Subcutaneous adipose tissue (tissue), 4 donors: ENCODE results near the gene PRM3. TPM values are rescaled to one million over a fixed set of nuclear protein-coding genes. Genes with fewer than 3 reads are reported as not detected.

Experiments
- CTCF ChIP-seq: fragments of 450-650 bp; IDR thresholded peaks from one replicate; pipeline ENCODE4 v1.5.1; 2016; ENCODE audit warnings: low read depth, mild to moderate bottlenecking, control low read depth, antibody characterized with exemption, moderate library complexity
- total RNA-seq, 4 donors: library from RNA; depleted of rRNA; stranded (reverse); fragments of >200 nt; gene quantifications; one replicate each; pipeline ENCODE4 v1.1.0, GENCODE V29; 2016

PRM3 gene
- total RNA-seq, 4 donors from 2014 or later, result not detected

DNA sequence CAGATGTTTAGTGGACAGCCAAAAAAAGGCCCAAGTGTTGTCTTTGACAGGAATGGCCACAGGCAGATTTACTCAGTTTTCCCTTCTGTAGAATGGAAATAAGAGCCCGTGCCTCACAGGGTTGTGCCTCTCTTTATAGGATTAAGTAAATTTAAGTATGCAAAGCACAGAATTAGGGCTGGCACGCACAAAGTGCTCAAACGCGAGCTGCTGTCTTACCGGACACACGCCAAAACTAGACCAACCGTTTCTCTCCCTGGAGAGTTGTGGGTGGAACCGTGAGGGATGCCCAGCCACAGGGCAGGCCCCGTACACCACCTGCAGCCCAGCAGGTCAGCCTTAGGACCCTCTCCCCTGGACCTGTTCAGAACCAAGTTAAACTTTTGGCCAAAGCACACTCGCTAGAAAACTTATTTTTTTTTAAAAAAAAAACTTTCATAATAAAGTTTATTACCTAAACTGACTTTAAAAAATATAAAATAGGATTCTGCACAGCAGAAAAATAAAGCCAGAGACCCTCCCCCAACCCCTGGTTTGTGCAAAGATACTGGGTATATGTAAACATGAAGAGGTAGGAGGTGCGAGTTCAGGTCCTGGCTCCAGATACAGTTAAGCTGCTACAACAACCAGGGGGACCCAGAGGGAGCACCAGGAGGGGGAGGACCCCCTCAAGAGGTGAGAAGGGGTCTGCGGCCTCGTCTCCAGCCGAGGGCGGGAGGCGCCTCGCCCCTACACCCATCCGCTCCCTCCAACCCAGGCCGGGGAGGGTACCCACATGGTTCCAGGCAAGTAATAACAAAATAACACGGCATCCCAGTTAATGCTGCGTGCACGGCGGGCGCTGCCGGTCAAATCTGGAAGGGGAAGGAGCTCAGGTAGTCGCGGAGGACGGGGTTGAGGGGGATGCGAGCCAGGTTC, 19.2 kb downstream of the PRM3 start:
- no peak for TF ChIP-seq CTCF

- no peak for TF ChIP-seq CTCF
These were observed 20.1 kb downstream of the PRM3 start for GRCh38 chr16:11253009-11253994.

DNA sequence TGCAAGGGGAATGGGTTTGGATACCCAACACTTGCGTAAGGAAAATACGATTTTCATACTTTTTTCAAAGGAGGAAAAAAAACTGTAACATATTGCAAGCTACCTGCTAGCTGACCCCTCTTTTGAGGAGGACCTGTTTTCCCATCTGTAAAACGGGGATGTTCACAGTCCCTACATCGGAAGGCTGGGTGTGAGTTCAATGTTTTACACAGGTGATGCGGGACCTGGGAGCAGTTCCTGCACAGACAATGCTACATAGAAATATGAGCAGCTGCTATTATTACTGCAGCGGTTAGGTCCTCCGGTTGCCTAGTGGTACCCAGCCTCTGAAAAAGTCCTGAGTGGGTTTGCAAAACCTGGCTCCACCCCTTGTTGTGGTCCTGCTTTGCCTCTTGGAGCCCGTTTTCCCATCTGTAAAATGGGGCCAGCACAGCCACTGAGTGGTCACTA, 20.9 kb downstream of the PRM3 start:
- TF ChIP-seq CTCF, result no peak

- no peak for TF ChIP-seq CTCF
These were observed 21.6 kb downstream of the PRM3 start for GRCh38 chr16:11251525-11252481.

DNA sequence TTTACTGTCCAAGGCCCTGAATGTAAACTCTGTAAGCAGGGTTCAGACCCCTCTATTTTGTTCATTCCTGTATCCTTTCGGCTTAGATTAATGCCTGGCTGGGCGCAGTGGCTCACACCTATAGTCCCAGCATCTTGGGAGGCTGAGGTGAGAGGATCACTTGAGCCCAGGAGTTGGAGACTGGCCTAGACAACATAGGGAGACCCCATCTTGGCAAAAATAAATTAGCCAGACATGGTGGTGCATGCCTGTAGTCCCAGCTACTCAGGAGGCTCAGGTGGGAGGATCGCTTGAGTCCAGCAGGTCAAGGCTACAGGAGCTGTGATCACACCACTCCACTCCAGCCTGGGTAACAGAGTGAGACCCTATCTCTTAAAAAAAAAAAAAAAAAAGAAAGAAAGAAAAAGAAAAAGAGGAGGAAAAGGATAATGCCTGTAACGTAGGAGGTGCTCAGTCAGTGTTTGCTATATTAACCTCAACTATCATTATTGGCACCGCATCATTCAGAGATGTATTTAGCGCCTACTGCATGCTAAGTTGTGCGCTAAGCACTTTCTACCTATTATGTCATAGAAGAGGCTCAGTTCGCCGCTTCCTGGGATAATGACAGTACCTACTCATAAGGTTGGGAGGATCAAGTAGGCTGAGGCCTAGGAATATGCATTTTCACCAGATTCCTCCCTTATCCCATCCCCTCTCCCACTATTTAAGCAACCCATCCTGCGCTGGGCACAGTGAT, 22.5 kb downstream of the PRM3 start:
- TF ChIP-seq CTCF, result no peak

DNA sequence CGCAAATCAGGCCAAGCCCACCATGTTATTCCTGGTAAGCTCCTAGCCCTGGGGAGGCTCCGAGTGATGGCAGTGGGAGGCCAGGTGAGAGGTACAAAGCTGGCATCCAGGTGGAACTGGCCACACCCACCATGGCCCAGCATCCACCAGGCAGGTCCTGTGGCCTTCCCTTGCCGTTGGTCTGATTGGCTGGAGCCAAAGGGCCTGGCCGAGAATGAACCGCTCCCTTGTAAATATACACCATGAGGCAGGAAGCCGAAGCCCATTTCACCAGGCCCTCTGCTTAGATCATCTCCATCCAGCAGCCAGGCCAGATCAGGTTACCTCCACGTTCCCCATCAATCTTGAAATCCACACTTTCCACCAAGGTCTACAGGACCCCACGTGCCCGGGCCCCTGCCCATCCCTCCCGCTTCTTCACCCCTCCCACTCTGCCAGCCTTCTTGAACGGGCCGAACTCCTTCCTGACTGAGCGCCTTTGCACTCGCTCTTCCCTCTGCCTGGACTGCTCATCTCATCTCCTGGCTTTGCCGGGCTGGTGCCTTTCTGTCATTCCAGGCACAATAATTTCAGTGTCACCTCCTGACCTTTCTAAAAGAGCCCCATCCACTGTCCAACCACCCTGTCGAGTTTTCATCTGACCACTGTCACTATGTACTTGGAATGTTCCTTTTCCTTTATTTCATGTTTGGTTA, 23.2 kb downstream of the PRM3 start:
- TF ChIP-seq CTCF, result no peak
